MM.1S (cell line): Measurements from ENCODE around the gene SPRTN.

Experiments
- DNase-seq: peaks from one replicate; pipeline ENCODE4 v3.0.0-alpha.2; 2015
- H2AFZ ChIP-seq: fragments of 300-600 bp; sonication (generic); 2 replicates; pipeline ENCODE4 v1.6.0; 2016; ENCODE audit warnings: antibody characterized with exemption, low read length
- H3F3A ChIP-seq: fragments of 300-600 bp; sonication (generic); 2 replicates; pipeline ENCODE4 v1.6.1; 2016; ENCODE audit warnings: mild to moderate bottlenecking, antibody characterized with exemption, low read length, moderate library complexity, mixed read lengths; ENCODE audit not compliant: insufficient read depth
- H3K27ac ChIP-seq: fragments of 300-600 bp; sonication (generic); 2 replicates; pipeline ENCODE4 v1.5.1; 2016; ENCODE audit warnings: mild to moderate bottlenecking, low read length
- H3K27me3 ChIP-seq: fragments of 300-600 bp; sonication (generic); replicated peaks from 2 replicates; pipeline ENCODE4 v1.6.0; 2016; ENCODE audit warnings: low read length; ENCODE audit not compliant: insufficient read depth
- H3K36me3 ChIP-seq: fragments of 300-600 bp; sonication (generic); replicated peaks from 2 replicates; pipeline ENCODE4 v1.6.1; 2016; ENCODE audit warnings: mild to moderate bottlenecking, low read length, mixed read lengths; ENCODE audit not compliant: insufficient read depth
- H3K4me1 ChIP-seq: fragments of 300-600 bp; sonication (generic); 2 replicates; pipeline ENCODE4 v1.6.1; 2016; ENCODE audit warnings: low read length, mixed read lengths
- H3K4me2 ChIP-seq: fragments of 300-600 bp; sonication (generic); 2 replicates; pipeline ENCODE4 v1.6.0; 2016; ENCODE audit warnings: low read depth, low read length
- H3K4me3 ChIP-seq: fragments of 300-600 bp; sonication (generic); 2 replicates; pipeline ENCODE4 v1.5.1; 2016; ENCODE audit warnings: low read length, mixed read lengths
- H3K79me2 ChIP-seq: fragments of 300-600 bp; sonication (generic); 2 replicates; pipeline ENCODE4 v1.6.1; 2016; ENCODE audit warnings: mixed run types, low read length, mixed read lengths
- H3K9ac ChIP-seq: fragments of 300-600 bp; sonication (generic); 2 replicates; pipeline ENCODE4 v1.6.1; 2016; ENCODE audit warnings: low read length, mixed read lengths
- H3K9me2 ChIP-seq: fragments of 300-600 bp; sonication (generic); replicated peaks from 2 replicates; pipeline ENCODE4 v1.6.1; 2016; ENCODE audit warnings: mild to moderate bottlenecking, low read length, mixed read lengths; ENCODE audit not compliant: insufficient read depth
- H3K9me3 ChIP-seq: fragments of 300-600 bp; sonication (generic); replicated peaks from 2 replicates; pipeline ENCODE4 v1.6.1; 2016; ENCODE audit warnings: mild to moderate bottlenecking, low read length, mixed read lengths; ENCODE audit not compliant: insufficient read depth
- H4K20me1 ChIP-seq: fragments of 300-600 bp; sonication (generic); 2 replicates; pipeline ENCODE4 v1.6.1; 2016; ENCODE audit warnings: mild to moderate bottlenecking, low read length, moderate library complexity, mixed read lengths; ENCODE audit not compliant: insufficient read depth
- CTCF ChIP-seq: fragments of 300-600 bp; sonication (generic); IDR thresholded peaks from 2 replicates; pipeline ENCODE4 v1.5.1; 2016; ENCODE audit warnings: antibody characterized with exemption, low read length, mixed read lengths
- EZH2 ChIP-seq: fragments of 300-600 bp; sonication (generic); optimal IDR thresholded peaks from 2 replicates; pipeline ENCODE3; 2017; ENCODE audit warnings: low read depth, mild to moderate bottlenecking, antibody characterized with exemption, low read length, mixed read lengths
- EZH2phosphoT487 ChIP-seq: fragments of 300-600 bp; sonication (generic); IDR thresholded peaks from 2 replicates; pipeline ENCODE4 v1.6.1; 2018; ENCODE audit warnings: antibody characterized with exemption, low read length

Gene SPRTN

GRCh38 chr1:231362325-231362724 is 24.2 kb downstream of the SPRTN start:
- Histone ChIP-seq H3K9ac (no peak overlapping the region), H3K9me2 (no peaks in the 10 kb centered on the region), H3K9me3 (no peaks in the 10 kb centered on the region), H2AFZ (no peak overlapping the region), H4K20me1 (no peaks in the 10 kb centered on the region), H3K4me2 (no peak overlapping the region), H3K36me3 (no peaks in the 10 kb centered on the region), H3K4me1 (no peaks in the 10 kb centered on the region), H3K4me3 (no peak overlapping the region), H3K27me3 (no peaks in the 10 kb centered on the region), H3F3A (no peaks in the 10 kb centered on the region), H3K79me2 (no peaks in the 10 kb centered on the region), H3K27ac (no peak overlapping the region)
- no peak for DNase-seq
- no peak for TF ChIP-seq EZH2
- TF ChIP-seq EZH2phosphoT487: no peak
- no peak for TF ChIP-seq CTCF

- H3K4me1 ChIP-seq: no peaks in the 10 kb centered on the region
- no peak overlapping the region for H3K4me3 ChIP-seq
- no peaks in the 10 kb centered on the region for H3K9me3 ChIP-seq
- H3K79me2 ChIP-seq: no peaks in the 10 kb centered on the region
- H4K20me1 ChIP-seq: no peaks in the 10 kb centered on the region
- no peaks in the 10 kb centered on the region for H3K27me3 ChIP-seq
- no peak for TF ChIP-seq EZH2phosphoT487
- no peak for TF ChIP-seq CTCF
- TF ChIP-seq EZH2: no peak
- H3F3A ChIP-seq: no peaks in the 10 kb centered on the region
- DNase-seq: no peak
- H3K9ac ChIP-seq: no peak overlapping the region
- no peak overlapping the region for H3K27ac ChIP-seq
- no peak overlapping the region for H2AFZ ChIP-seq
- no peaks in the 10 kb centered on the region for H3K36me3 ChIP-seq
- H3K4me2 ChIP-seq: no peak overlapping the region
- no peaks in the 10 kb centered on the region for H3K9me2 ChIP-seq
These were observed 25.5 kb downstream of the SPRTN start for GRCh38 chr1:231363624-231364023.

- no peak for DNase-seq
- Histone ChIP-seq H3K9me2 (no peaks in the 10 kb centered on the region), H3K36me3 (no peaks in the 10 kb centered on the region), H3K4me3 (no peak overlapping the region), H3F3A (no peaks in the 10 kb centered on the region), H3K27ac (no peak overlapping the region), H3K27me3 (no peaks in the 10 kb centered on the region), H3K79me2 (no peaks in the 10 kb centered on the region), H3K4me2 (no peak overlapping the region), H4K20me1 (no peaks in the 10 kb centered on the region), H3K9ac (no peak overlapping the region), H3K9me3 (no peaks in the 10 kb centered on the region), H3K4me1 (no peaks in the 10 kb centered on the region), H2AFZ (no peak overlapping the region)
- no peak for TF ChIP-seq EZH2phosphoT487
- TF ChIP-seq EZH2: no peak
- no peak for TF ChIP-seq CTCF
These were observed 26.1 kb downstream of the SPRTN start for GRCh38 chr1:231364192-231364591.
